Measurements from ENCODE around the gene SLCO2A1.

Gene SLCO2A1

DNA sequence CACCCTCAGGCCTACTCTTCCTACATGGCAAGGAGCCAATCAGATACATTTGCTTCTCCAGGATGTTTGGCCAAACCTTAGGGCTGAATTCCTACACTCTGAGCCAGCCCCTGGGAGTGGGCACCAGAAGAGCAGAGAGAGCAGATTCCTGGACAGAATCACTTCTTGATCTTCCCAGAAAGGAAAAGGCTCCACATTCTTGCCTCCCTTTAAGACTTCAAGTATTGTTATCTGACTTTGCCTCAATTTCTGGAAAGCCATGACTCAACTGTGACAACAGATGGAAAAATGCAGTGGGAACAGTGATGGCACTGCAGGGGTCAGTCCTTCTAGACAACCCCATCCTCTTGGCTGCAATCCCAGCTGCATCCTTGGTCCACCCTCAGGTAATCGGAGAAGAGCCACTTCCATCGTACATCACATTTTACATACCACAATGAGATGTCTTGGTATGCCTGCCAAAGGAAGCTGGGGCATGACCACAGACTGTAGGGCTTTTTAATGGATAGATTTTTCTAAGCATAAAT lies 21.0 kb downstream of the SLCO2A1 start:
- H3K4me2 ChIP-seq: no peak overlapping the region
- no peaks in the 10 kb centered on the region for H3K4me1 ChIP-seq (ENCODE audit: low read depth, poor library complexity, severe bottlenecking)
- no peaks in the 10 kb centered on the region for H3K79me2 ChIP-seq (ENCODE audit: insufficient read depth, low read depth)
- H3K27ac ChIP-seq: no peak overlapping the region
- no peak overlapping the region for H3K4me3 ChIP-seq (IDR thresholded peaks at IDR 0.05; ENCODE audit: insufficient read depth, low read depth, low read length)
- no peaks in the 10 kb centered on the region for H4K20me1 ChIP-seq (ENCODE audit: insufficient read depth)
- H2AFZ ChIP-seq (ENCODE audit: low read depth): no peak overlapping the region
- no peak for TF ChIP-seq CTCF (conservative IDR thresholded peaks at IDR 0.05; ENCODE audit: low read depth, low read length)
- H3K36me3 ChIP-seq (ENCODE audit: insufficient read depth): no peaks in the 10 kb centered on the region
- H3K27me3 ChIP-seq (ENCODE audit: insufficient read depth, low read depth): no peaks in the 10 kb centered on the region
- no peak overlapping the region for H3K9ac ChIP-seq

GRCh38 chr3:134007819-134008218 lies 21.9 kb downstream of the SLCO2A1 start:
- Histone ChIP-seq H3K4me2 (no peak overlapping the region), H2AFZ (ENCODE audit: low read depth) (no peak overlapping the region), H3K9ac (no peak overlapping the region), H3K4me3 (IDR thresholded peaks at IDR 0.05; ENCODE audit: insufficient read depth, low read depth, low read length) (no peak overlapping the region), H3K4me1 (ENCODE audit: low read depth, poor library complexity, severe bottlenecking) (no peaks in the 10 kb centered on the region), H3K27me3 (ENCODE audit: insufficient read depth, low read depth) (no peaks in the 10 kb centered on the region), H3K79me2 (ENCODE audit: insufficient read depth, low read depth) (no peaks in the 10 kb centered on the region), H3K27ac (no peak overlapping the region), H4K20me1 (ENCODE audit: insufficient read depth) (no peaks in the 10 kb centered on the region), H3K36me3 (ENCODE audit: insufficient read depth) (no peaks in the 10 kb centered on the region)
- no peak for TF ChIP-seq CTCF (conservative IDR thresholded peaks at IDR 0.05; ENCODE audit: low read depth, low read length)

DNA sequence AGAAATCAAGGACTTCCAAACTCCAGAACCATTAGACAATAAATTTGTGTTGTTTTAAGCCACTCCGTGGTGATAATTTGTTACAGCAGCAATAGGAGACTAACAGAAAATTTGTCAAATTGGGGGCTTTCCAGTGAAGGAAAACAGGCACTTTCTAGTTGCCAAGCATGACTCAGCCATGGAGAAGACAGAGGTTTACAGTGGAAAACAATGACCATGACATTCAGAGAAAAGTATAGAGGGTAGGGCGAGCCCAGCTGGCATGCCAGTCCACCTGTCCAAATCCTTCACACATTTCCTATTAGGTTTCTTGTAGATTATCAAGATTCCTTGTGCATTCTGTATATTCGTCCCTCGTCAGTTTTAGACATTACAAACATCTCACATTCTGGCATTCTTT lies 24.9 kb downstream of the SLCO2A1 start:
- H3K4me1 ChIP-seq (ENCODE audit: low read depth, poor library complexity, severe bottlenecking): no peaks in the 10 kb centered on the region
- no peak overlapping the region for H3K4me2 ChIP-seq
- no peaks in the 10 kb centered on the region for H3K27me3 ChIP-seq (ENCODE audit: insufficient read depth, low read depth)
- no peak overlapping the region for H3K9ac ChIP-seq
- H3K4me3 ChIP-seq (IDR thresholded peaks at IDR 0.05; ENCODE audit: insufficient read depth, low read depth, low read length): no peak overlapping the region
- H3K27ac ChIP-seq: no peak overlapping the region
- H3K79me2 ChIP-seq (ENCODE audit: insufficient read depth, low read depth): no peaks in the 10 kb centered on the region
- no peak for TF ChIP-seq CTCF (conservative IDR thresholded peaks at IDR 0.05; ENCODE audit: low read depth, low read length)
- H3K36me3 ChIP-seq (ENCODE audit: insufficient read depth): no peaks in the 10 kb centered on the region
- no peak overlapping the region for H2AFZ ChIP-seq (ENCODE audit: low read depth)
- no peaks in the 10 kb centered on the region for H4K20me1 ChIP-seq (ENCODE audit: insufficient read depth)

GRCh38 chr3:134003066-134003465 lies 26.7 kb downstream of the SLCO2A1 start:
- no peak overlapping the region for H3K9ac ChIP-seq
- no peaks in the 10 kb centered on the region for H3K27me3 ChIP-seq (ENCODE audit: insufficient read depth, low read depth)
- no peak overlapping the region for H3K4me2 ChIP-seq
- H3K36me3 ChIP-seq (ENCODE audit: insufficient read depth): no peaks in the 10 kb centered on the region
- H2AFZ ChIP-seq (ENCODE audit: low read depth): no peak overlapping the region
- no peaks in the 10 kb centered on the region for H3K79me2 ChIP-seq (ENCODE audit: insufficient read depth, low read depth)
- no peak overlapping the region for H3K4me3 ChIP-seq (IDR thresholded peaks at IDR 0.05; ENCODE audit: insufficient read depth, low read depth, low read length)
- no peak for TF ChIP-seq CTCF (conservative IDR thresholded peaks at IDR 0.05; ENCODE audit: low read depth, low read length)
- no peaks in the 10 kb centered on the region for H4K20me1 ChIP-seq (ENCODE audit: insufficient read depth)
- no peaks in the 10 kb centered on the region for H3K4me1 ChIP-seq (ENCODE audit: low read depth, poor library complexity, severe bottlenecking)
- H3K27ac ChIP-seq: no peak overlapping the region

Data from KMS-11 (cell line).